ENCODE results near the gene GRK7.

Gene GRK7

GRCh38 chr3:141738022-141738890, 25.0 kb upstream of the GRK7 start, which contains the start of gene RNF7:
Gene RNF7, plus strand, starts transcription at chr3:141738298. Its CDS starts 44 bp downstream, at chr3:141738342.
- H3K4me3 ChIP-seq (ENCODE audit: insufficient read length, low read depth): peak within 1 kb of the TSS; percentile 95
- no peaks in the 10 kb centered on the region for H3K4me1 ChIP-seq (ENCODE audit: insufficient read depth, insufficient read length)
- no peaks in the 10 kb centered on the region for H3K9me3 ChIP-seq (ENCODE audit: insufficient read depth, low read length)
- TF ChIP-seq SUZ12 (IDR thresholded peaks at IDR 0.05; ENCODE audit: extremely low read depth, insufficient read depth, insufficient read length) (no peak), YY1 (IDR thresholded peaks at IDR 0.05; ENCODE audit: insufficient read depth, insufficient read length) (peak; percentile 61), ZNF274 (IDR thresholded peaks at IDR 0.05; ENCODE audit: low read depth, low read length) (no peak)
- peak within 1 kb of the TSS; percentile 100 for H3K9ac ChIP-seq (ENCODE audit: insufficient read length, low read depth)
- DNase-seq (ENCODE audit: low read depth, low spot score): peak; percentile 92
- no peaks in the 10 kb centered on the region for H3K27me3 ChIP-seq (ENCODE audit: insufficient read depth, insufficient read length)
- peaks cover 34% of the 10 kb centered on the region for H3K36me3 ChIP-seq (ENCODE audit: insufficient read depth, insufficient read length, low read length)

DNA sequence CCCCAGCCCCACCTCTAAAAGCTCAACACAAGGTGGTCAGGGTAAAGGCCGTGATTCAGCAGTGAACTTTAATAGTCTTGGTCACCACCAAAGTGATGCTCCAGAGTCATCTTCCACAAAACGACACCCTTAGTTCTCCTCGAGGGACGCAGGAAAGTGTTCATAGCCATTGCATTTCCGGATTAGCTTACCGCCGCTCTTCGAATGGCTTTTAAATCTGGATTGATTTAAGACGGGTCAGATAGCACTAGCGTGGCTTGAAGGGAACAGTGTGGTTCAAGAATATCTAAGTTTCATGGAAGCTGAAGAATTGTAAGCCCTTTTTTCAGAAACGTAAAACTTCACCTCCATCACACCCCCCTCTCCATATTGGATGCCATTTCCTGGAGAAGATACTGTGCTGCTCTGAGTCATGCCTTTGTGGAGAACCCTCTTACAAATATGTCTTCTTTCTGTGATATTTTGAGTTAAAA, 24.3 kb upstream of the GRK7 start:
- Histone ChIP-seq H3K27me3 (ENCODE audit: insufficient read depth, insufficient read length) (no peaks in the 10 kb centered on the region), H3K4me1 (ENCODE audit: insufficient read depth, insufficient read length) (no peaks in the 10 kb centered on the region), H3K4me3 (ENCODE audit: insufficient read length, low read depth) (peak overlapping the region; percentile 95), H3K36me3 (ENCODE audit: insufficient read depth, insufficient read length, low read length) (peaks cover 40% of the 10 kb centered on the region), H3K9ac (ENCODE audit: insufficient read length, low read depth) (peak overlapping the region; percentile 100), H3K9me3 (ENCODE audit: insufficient read depth, low read length) (no peaks in the 10 kb centered on the region)
- DNase-seq (ENCODE audit: low read depth, low spot score): no peak
- TF ChIP-seq SUZ12 (IDR thresholded peaks at IDR 0.05; ENCODE audit: extremely low read depth, insufficient read depth, insufficient read length): no peak
- no peak for TF ChIP-seq YY1 (IDR thresholded peaks at IDR 0.05; ENCODE audit: insufficient read depth, insufficient read length)
- no peak for TF ChIP-seq ZNF274 (IDR thresholded peaks at IDR 0.05; ENCODE audit: low read depth, low read length)

DNA sequence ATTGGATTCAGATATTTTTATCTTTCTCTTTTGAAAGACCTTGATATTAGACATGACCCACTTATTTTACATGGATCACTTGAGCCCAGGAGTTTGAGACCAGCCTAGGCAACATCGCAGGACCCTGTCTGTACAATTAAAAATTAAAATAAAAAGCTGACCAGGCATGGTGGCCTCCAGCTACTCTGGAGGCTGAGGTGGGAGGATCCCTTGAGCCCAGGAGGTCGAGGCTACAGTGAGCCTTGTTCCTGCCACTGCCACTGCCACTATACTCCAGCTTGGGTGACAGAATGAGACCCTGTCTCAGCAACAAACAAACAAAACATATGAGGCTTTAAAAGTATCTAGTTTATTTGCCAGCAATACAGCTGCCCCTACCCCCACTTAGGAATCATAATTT, 23.5 kb upstream of the GRK7 start:
- TF ChIP-seq YY1 (IDR thresholded peaks at IDR 0.05; ENCODE audit: insufficient read depth, insufficient read length) (no peak), ZNF274 (IDR thresholded peaks at IDR 0.05; ENCODE audit: low read depth, low read length) (no peak), SUZ12 (IDR thresholded peaks at IDR 0.05; ENCODE audit: extremely low read depth, insufficient read depth, insufficient read length) (no peak)
- no peaks in the 10 kb centered on the region for H3K27me3 ChIP-seq (ENCODE audit: insufficient read depth, insufficient read length)
- no peak for DNase-seq (ENCODE audit: low read depth, low spot score)
- H3K36me3 ChIP-seq (ENCODE audit: insufficient read depth, insufficient read length, low read length): peaks cover 48% of the 10 kb centered on the region
- H3K4me3 ChIP-seq (ENCODE audit: insufficient read length, low read depth): peak overlapping the region; percentile 95
- no peaks in the 10 kb centered on the region for H3K9me3 ChIP-seq (ENCODE audit: insufficient read depth, low read length)
- H3K9ac ChIP-seq (ENCODE audit: insufficient read length, low read depth): peak overlapping the region; percentile 100
- H3K4me1 ChIP-seq (ENCODE audit: insufficient read depth, insufficient read length): no peaks in the 10 kb centered on the region

DNA sequence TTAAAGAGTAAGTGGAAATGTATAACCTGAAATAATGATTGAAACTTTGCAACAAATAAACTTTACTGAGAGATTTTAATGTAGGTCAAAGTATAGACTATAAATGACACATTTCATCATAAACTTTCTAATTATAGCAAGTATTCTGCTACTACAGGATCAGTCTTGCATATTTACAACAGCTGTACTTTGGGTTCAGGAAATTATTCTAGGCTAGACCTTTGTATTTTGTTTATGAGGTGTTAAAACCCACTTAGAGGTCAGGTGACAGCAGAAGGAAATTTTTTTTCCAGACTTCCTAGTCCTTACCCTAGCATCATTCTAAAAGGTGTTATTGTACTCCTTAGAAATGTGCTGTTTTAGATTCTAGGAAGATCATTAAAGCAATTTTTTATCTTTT, 22.9 kb upstream of the GRK7 start:
- Histone ChIP-seq H3K36me3 (ENCODE audit: insufficient read depth, insufficient read length, low read length) (peaks cover 55% of the 10 kb centered on the region), H3K4me3 (ENCODE audit: insufficient read length, low read depth) (no peak overlapping the region), H3K27me3 (ENCODE audit: insufficient read depth, insufficient read length) (no peaks in the 10 kb centered on the region), H3K9me3 (ENCODE audit: insufficient read depth, low read length) (no peaks in the 10 kb centered on the region), H3K4me1 (ENCODE audit: insufficient read depth, insufficient read length) (no peaks in the 10 kb centered on the region), H3K9ac (ENCODE audit: insufficient read length, low read depth) (no peak overlapping the region)
- TF ChIP-seq ZNF274 (IDR thresholded peaks at IDR 0.05; ENCODE audit: low read depth, low read length) (no peak), YY1 (IDR thresholded peaks at IDR 0.05; ENCODE audit: insufficient read depth, insufficient read length) (no peak), SUZ12 (IDR thresholded peaks at IDR 0.05; ENCODE audit: extremely low read depth, insufficient read depth, insufficient read length) (no peak)
- no peak for DNase-seq (ENCODE audit: low read depth, low spot score)

DNA sequence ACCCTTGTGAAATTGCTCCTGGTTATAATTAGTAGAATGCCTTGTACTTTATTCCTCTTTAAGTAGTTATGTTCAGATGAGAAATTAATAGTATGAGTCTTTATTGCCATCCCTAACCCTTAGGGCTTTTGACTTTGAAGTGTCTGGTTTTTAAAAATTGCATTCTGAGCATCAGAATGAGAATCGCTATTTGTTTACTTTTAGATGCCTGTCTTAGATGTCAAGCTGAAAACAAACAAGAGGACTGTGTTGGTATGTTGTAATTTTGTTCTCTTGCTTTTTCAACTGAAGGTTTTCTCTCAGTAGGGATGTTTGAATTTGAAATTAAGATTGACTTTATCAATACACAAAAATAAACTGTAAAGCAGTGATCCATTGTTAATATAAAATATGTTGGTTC, 19.9 kb upstream of the GRK7 start:
- Histone ChIP-seq H3K36me3 (ENCODE audit: insufficient read depth, insufficient read length, low read length) (peaks cover 81% of the 10 kb centered on the region), H3K4me1 (ENCODE audit: insufficient read depth, insufficient read length) (no peaks in the 10 kb centered on the region), H3K4me3 (ENCODE audit: insufficient read length, low read depth) (no peak overlapping the region), H3K9me3 (ENCODE audit: insufficient read depth, low read length) (no peaks in the 10 kb centered on the region), H3K27me3 (ENCODE audit: insufficient read depth, insufficient read length) (no peaks in the 10 kb centered on the region), H3K9ac (ENCODE audit: insufficient read length, low read depth) (no peak overlapping the region)
- DNase-seq (ENCODE audit: low read depth, low spot score): no peak
- TF ChIP-seq ZNF274 (IDR thresholded peaks at IDR 0.05; ENCODE audit: low read depth, low read length) (no peak), YY1 (IDR thresholded peaks at IDR 0.05; ENCODE audit: insufficient read depth, insufficient read length) (no peak), SUZ12 (IDR thresholded peaks at IDR 0.05; ENCODE audit: extremely low read depth, insufficient read depth, insufficient read length) (no peak)

- Histone ChIP-seq H3K4me3 (ENCODE audit: insufficient read length, low read depth) (no peak overlapping the region), H3K9me3 (ENCODE audit: insufficient read depth, low read length) (no peaks in the 10 kb centered on the region), H3K9ac (ENCODE audit: insufficient read length, low read depth) (no peak overlapping the region), H3K4me1 (ENCODE audit: insufficient read depth, insufficient read length) (no peaks in the 10 kb centered on the region), H3K36me3 (ENCODE audit: insufficient read depth, insufficient read length, low read length) (peaks cover 72% of the 10 kb centered on the region), H3K27me3 (ENCODE audit: insufficient read depth, insufficient read length) (no peaks in the 10 kb centered on the region)
- TF ChIP-seq YY1 (IDR thresholded peaks at IDR 0.05; ENCODE audit: insufficient read depth, insufficient read length) (no peak), ZNF274 (IDR thresholded peaks at IDR 0.05; ENCODE audit: low read depth, low read length) (no peak), SUZ12 (IDR thresholded peaks at IDR 0.05; ENCODE audit: extremely low read depth, insufficient read depth, insufficient read length) (no peak)
- no peak for DNase-seq (ENCODE audit: low read depth, low spot score)
These were observed 16.2 kb upstream of the GRK7 start for GRCh38 chr3:141746962-141747361.

- Histone ChIP-seq H3K4me3 (ENCODE audit: insufficient read length, low read depth) (no peak overlapping the region), H3K27me3 (ENCODE audit: insufficient read depth, insufficient read length) (no peaks in the 10 kb centered on the region), H3K9ac (ENCODE audit: insufficient read length, low read depth) (no peak overlapping the region), H3K4me1 (ENCODE audit: insufficient read depth, insufficient read length) (peaks cover 3% of the 10 kb centered on the region), H3K36me3 (ENCODE audit: insufficient read depth, insufficient read length, low read length) (peaks cover 14% of the 10 kb centered on the region), H3K9me3 (ENCODE audit: insufficient read depth, low read length) (no peaks in the 10 kb centered on the region)
- DNase-seq (ENCODE audit: low read depth, low spot score): no peak
- no peak for TF ChIP-seq SUZ12 (IDR thresholded peaks at IDR 0.05; ENCODE audit: extremely low read depth, insufficient read depth, insufficient read length)
- TF ChIP-seq ZNF274 (IDR thresholded peaks at IDR 0.05; ENCODE audit: low read depth, low read length): no peak
- TF ChIP-seq YY1 (IDR thresholded peaks at IDR 0.05; ENCODE audit: insufficient read depth, insufficient read length): no peak
These were observed 9.8 kb upstream of the GRK7 start for GRCh38 chr3:141753399-141753798.
